ENCODE data around the gene PON2.
"Not testable (repeated sequence)": the region's sequence is repeated elsewhere in the genome, so short reads cannot be mapped to it uniquely, and the experiment has no call there.

The PON2 gene

DNA sequence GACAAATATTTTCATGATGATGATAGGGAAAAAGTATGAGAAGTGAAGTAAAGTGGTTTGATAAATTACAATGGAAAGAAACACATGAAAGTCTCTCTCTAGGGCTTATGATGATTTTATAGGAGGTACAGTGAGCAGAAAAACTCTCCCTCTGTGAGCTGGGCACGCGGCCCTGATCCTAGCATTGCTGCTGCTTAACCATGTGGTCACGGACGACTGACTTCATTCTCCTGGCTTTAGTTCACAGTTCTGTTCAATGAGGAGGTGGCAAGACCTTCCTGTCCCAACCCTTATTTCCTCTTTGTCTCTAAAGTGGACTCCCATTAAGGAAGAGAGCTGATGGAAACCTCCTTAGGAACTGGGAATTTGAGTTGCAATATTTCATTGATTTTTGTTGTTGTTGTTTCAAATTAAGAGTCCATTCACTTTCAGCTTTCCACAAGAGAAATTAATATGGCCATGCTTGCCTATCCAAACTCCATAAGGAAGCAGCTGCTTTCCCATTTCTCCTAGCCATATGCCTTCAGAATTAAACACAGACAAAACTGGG is 30.4 kb downstream of the PON2 start:
- H3K4me3 Mint-ChIP-seq, result no peak overlapping the region

DNA sequence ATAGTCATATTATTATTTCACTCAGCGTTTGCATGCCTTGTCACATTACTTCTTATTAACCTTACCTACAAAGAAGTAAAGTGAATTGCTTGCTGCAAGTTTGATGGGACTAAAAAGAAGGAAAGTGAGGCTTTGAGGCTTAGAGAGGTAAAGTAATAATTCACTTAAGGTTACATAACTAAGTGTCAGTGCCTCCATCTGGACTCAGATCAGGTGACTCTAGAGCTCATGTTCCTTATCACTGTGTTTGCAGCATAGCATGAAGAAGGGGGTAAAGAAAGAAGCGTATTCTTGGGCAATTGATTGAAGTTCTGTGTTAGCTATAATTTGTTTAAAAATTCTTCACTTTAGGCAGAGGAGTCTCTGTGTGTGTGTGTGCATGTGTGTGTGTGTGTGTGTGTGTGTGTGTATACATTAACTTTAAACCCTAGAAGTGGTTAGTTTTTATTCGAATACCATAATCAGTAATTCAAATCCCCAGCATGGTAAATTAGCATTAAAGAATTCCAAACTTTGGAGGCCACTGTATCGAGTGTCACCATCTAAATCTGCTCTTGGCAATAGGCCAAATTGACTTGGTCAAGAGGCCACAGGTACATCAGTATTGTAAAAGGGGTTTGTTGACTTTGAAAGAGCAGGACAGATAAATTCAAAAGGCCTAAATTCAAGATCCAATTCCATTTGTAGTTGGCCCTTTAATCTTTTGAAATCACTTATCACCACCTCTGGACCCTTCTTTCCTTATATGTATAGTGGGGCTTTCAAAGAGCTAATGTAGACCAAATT is 36.5 kb downstream of the PON2 start:
- no peak for DNase-seq
- H3K4me1 Mint-ChIP-seq (ENCODE audit: low read depth), result peaks cover 9% of the 10 kb centered on the region
- H3K36me3 Mint-ChIP-seq (ENCODE audit: low read depth), result no peaks in the 10 kb centered on the region
- H3K9me3 Mint-ChIP-seq, result no peaks in the 10 kb centered on the region
- no peak overlapping the region for H3K4me3 Mint-ChIP-seq
- peaks cover 37% of the 10 kb centered on the region for H3K27me3 Mint-ChIP-seq
- no peak overlapping the region for H3K27ac Mint-ChIP-seq

More for the DNA sequence above, 30.4 kb downstream of the PON2 start:
- H3K36me3 Mint-ChIP-seq (ENCODE audit: low read depth), result no peaks in the 10 kb centered on the region
- H3K9me3 Mint-ChIP-seq, result no peaks in the 10 kb centered on the region
- no peaks in the 10 kb centered on the region for H3K27me3 Mint-ChIP-seq
- no peaks in the 10 kb centered on the region for H3K4me1 Mint-ChIP-seq (ENCODE audit: low read depth)
- H3K27ac Mint-ChIP-seq, result no peak overlapping the region
- DNase-seq, result no peak

DNA sequence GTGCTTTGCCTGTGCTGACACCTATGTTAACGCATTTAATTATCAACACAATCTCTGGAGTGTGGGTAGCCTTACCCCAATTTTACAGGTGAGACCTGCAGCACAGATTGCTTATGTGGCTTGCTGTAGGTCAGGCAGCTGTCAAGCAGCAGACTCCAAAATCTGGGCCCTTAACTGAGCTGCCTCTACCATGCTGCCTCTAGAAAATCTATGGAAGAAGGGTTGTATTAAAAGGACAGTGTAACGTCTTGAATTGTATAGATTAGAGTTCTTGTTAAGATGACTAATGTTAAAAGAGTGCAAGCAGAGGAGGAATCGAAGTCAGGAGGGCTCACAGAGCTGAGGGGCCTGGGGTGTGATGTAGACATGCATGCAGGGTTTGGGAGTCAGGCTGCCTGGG is 37.4 kb downstream of the PON2 start:
- no peak for DNase-seq
- no peak overlapping the region for H3K27ac Mint-ChIP-seq
- H3K4me3 Mint-ChIP-seq, result no peak overlapping the region
- peaks cover 9% of the 10 kb centered on the region for H3K4me1 Mint-ChIP-seq (ENCODE audit: low read depth)
- H3K27me3 Mint-ChIP-seq, result peaks cover 44% of the 10 kb centered on the region
- no peaks in the 10 kb centered on the region for H3K36me3 Mint-ChIP-seq (ENCODE audit: low read depth)
- H3K9me3 Mint-ChIP-seq, result no peaks in the 10 kb centered on the region

DNA sequence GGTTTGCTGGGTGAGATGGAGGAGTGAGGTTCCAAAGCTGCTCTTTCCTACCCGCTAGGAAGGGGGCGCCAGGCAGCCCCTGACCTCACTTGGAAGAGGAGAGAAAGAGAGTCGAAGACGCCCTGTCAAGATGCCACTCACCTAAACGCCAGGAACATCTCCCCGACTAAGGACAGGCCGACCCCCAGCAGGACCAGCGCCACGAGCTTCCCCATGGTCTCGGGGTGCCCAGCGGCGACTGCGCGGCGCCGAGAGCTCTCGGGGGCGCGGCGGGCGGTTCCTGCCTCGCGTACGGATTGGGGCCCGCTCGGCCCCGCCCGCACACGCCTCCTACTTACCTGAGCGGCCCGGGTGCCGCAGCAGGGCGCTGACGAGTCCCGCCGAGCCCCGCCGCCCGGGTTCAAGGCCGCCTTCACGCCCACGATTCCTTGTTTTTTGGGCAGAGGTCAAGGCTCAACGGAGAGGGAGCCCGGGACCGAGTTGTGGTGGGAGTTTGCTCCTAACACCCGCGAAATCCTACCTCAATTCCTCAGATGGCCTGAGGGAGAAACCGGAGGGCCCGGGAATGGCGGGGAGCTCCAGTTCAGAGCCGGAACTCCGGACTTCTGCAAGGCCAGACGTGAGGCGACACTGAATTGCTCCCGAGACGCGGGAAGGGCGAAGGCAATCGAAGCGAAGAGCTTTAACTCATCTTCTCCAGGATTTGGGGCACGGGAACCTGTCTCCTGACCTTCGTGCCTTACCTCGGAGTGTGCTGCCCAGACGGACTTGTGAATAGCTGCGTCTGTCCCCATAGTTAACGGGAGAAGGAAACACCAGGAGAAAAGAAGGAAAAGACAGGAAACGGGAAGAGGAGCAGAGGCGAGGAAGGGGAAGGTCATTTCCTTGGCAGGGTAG is 38.4 kb downstream of the PON2 start, which contains the start of gene PON3:
PON3 (minus strand) TSS at position 240 of the 897 bp plus-strand sequence; CDS start at position 215, 25 bp downstream.
- Mint-ChIP-seq H3K27me3 (peaks cover 44% of the 10 kb centered on the region), H3K4me1 (ENCODE audit: low read depth) (peaks cover 9% of the 10 kb centered on the region), H3K9me3 (no peaks in the 10 kb centered on the region), H3K4me3 (peak within 1 kb of the TSS; percentile 66), H3K27ac (no peak within 1 kb of the TSS), H3K36me3 (ENCODE audit: low read depth) (no peaks in the 10 kb centered on the region)
- peak; percentile 42 for DNase-seq

DNA sequence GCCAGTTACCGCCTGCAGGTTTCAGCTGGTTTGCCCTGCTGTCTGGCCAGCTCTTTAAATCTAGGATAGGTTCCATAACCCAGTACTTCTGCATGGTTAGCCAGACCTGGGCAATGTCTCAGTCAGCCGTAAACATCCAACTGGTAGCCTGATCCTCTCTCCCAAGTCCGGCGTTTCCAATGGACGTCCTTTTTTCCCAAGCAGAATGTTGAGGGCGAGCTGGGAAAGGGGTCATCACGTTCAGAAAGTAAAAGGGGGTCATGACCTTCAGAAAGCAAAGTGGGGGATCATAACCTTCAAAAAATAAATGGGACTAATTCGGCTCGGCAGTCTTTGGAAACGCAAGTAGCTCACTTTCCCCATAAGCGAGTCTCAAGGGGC is 39.1 kb downstream of the PON2 start:
- DNase-seq, result no peak
- Mint-ChIP-seq H3K4me3 (peak overlapping the region; percentile 66), H3K4me1 (ENCODE audit: low read depth) (peaks cover 9% of the 10 kb centered on the region), H3K27ac (no peak overlapping the region), H3K9me3 (no peaks in the 10 kb centered on the region), H3K36me3 (ENCODE audit: low read depth) (no peaks in the 10 kb centered on the region), H3K27me3 (peaks cover 48% of the 10 kb centered on the region)

DNA sequence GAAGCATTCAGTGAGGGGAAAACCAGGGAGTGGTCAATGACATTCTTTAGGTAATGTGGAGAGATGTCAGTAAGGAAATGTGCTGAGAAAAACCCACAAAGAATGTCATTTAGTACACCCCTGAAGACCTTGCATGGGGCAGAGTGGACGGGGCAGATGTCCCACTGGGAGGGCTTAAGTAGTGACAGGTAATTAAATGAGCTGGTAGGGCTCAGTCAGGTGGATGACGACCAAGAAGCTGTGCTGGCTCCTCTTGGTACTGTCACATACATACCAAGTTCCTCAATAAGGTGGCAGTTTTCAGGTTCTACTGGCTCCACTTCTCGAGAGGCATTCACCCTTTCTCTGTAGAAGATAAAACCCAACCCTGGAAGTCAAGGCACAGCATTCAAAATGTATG is 40.5 kb downstream of the PON2 start:
- peaks cover 9% of the 10 kb centered on the region for H3K4me1 Mint-ChIP-seq (ENCODE audit: low read depth)
- H3K27ac Mint-ChIP-seq, result no peak overlapping the region
- DNase-seq, result no peak
- no peaks in the 10 kb centered on the region for H3K36me3 Mint-ChIP-seq (ENCODE audit: low read depth)
- no peak overlapping the region for H3K4me3 Mint-ChIP-seq
- H3K27me3 Mint-ChIP-seq, result peaks cover 48% of the 10 kb centered on the region
- no peaks in the 10 kb centered on the region for H3K9me3 Mint-ChIP-seq

DNA sequence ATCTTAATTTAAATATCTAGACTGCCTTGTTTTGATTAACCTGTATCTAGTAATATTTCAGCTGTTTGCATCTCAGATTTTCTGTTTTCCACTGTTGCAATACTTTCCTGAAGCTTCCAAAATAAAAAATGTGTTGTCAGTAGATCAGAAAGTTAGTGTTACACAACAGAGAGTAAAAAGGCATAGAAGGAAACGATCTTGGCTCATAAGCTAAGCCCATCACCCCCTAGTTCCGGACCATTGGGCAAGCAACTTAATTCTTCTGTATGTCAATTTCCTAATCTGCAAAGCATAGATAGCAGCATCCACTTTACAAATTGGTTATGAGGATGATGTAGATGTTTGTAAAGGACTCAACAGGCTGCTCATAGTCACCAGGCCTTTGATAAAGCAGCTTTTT is 43.1 kb downstream of the PON2 start:
- Mint-ChIP-seq H3K4me3 (no peak overlapping the region), H3K36me3 (ENCODE audit: low read depth) (no peaks in the 10 kb centered on the region), H3K27ac (no peak overlapping the region), H3K27me3 (peaks cover 40% of the 10 kb centered on the region), H3K4me1 (ENCODE audit: low read depth) (peaks cover 9% of the 10 kb centered on the region), H3K9me3 (peaks cover 10% of the 10 kb centered on the region)
- DNase-seq, result no peak

GRCh38 chr7:95389516-95389915 is 45.3 kb downstream of the PON2 start:
- H3K36me3 Mint-ChIP-seq (ENCODE audit: low read depth), result no peaks in the 10 kb centered on the region
- H3K9me3 Mint-ChIP-seq, result peaks cover 10% of the 10 kb centered on the region
- H3K27ac Mint-ChIP-seq, result no peak overlapping the region
- no peaks in the 10 kb centered on the region for H3K4me1 Mint-ChIP-seq (ENCODE audit: low read depth)
- H3K4me3 Mint-ChIP-seq, result no peak overlapping the region
- peaks cover 28% of the 10 kb centered on the region for H3K27me3 Mint-ChIP-seq
- no peak for DNase-seq

DNA sequence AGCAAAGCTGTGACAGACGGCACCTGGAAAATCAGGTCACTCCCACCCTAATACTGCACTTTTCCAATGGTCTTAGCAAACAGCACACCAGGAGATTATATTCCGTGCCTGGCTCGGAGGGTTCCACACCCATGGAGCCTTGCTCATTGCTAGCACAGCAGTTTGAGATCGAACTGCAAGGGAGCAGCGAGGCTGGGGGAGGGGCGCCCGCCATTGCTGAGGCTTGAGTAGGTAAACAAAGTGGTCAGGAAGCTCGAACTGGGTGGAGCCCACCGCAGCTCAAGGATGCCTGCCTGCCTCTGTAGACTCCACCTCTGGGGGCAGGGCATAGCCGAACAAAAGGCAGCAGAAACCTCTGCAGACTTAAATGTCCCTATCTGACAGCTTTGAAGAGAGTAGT is 55.4 kb downstream of the PON2 start:
- not testable (repeated sequence) for DNase-seq; H3K9me3 Mint-ChIP-seq; H3K4me1 Mint-ChIP-seq (ENCODE audit: low read depth); H3K27ac Mint-ChIP-seq; H3K36me3 Mint-ChIP-seq (ENCODE audit: low read depth); H3K4me3 Mint-ChIP-seq
- peaks cover 26% of the 10 kb centered on the region for H3K27me3 Mint-ChIP-seq

DNA sequence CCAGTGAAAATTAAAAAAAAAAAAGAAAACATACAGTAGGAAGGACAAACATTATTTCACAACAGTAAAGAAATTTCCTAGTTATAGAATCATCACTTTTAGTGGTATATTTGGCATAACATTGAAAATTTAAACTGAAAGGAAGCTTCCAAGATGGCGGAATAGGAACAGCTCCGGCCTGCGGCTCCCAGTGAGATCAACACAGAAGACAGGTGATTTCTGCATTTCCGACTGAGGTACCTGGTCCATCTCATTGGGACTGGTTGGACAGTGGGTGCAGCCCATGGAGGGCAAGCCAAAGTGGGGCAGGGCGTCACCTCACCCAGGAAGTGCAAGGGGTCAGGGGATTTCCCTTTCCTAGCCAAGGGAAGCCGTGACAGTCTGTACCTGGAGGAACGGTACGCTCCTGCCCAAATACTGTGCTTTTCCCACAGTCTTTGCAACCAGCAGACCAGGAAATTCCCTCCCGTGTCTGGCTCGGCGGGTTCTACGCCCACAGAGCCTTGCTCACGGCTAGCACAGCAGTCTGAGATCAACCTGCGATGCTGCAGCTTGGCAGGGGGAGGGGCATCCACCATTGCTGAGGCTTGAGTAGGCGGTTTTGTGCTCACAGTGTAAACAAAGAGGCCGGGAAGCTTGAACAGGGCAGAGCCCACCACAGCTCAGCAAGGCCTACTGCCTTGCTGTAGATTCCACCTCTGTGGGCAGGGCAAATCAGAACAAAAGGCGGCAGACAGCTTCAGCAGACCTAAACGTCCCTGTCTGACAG is 58.0 kb downstream of the PON2 start:
- no peaks in the 10 kb centered on the region for H3K4me1 Mint-ChIP-seq (ENCODE audit: low read depth)
- no peak overlapping the region for H3K4me3 Mint-ChIP-seq
- H3K27me3 Mint-ChIP-seq, result peaks cover 22% of the 10 kb centered on the region

DNA sequence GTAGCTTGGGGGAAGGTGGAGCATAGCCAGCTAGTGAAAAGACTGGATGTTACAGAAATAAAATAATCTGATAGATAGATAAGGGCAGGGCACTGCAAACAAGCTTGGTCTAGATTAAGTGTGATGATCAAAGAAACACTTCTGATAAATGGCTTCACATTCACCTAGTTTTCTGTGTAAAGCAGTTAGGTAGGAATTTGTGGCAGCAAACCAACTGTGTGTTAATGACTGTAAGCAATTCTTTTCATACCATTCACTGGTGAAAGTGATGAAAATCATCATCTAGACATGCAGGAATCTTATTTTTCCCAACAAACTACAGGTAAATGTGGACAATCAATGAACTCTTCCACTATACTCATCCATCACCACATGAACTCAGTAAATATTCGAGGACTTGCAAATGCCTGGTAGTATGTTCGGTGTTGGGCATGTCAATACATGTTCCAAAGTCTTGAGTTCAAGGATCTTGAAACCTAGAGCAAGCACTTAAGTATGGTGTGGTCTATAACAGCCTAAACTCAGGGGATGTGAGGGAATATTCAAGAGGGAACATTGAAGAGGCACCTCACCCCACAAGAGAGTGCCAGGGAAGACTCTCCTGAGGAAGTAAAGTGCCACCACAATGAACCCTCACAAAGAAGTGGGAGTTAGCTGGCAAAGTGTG is 59.1 kb downstream of the PON2 start:
- peaks cover 4% of the 10 kb centered on the region for H3K9me3 Mint-ChIP-seq
- H3K27ac Mint-ChIP-seq, result no peak overlapping the region
- H3K4me1 Mint-ChIP-seq (ENCODE audit: low read depth), result no peaks in the 10 kb centered on the region
- DNase-seq, result no peak
- H3K4me3 Mint-ChIP-seq, result no peak overlapping the region
- H3K27me3 Mint-ChIP-seq, result peaks cover 20% of the 10 kb centered on the region
- no peaks in the 10 kb centered on the region for H3K36me3 Mint-ChIP-seq (ENCODE audit: low read depth)

More for the DNA sequence above, 58.0 kb downstream of the PON2 start:
- no peak for DNase-seq
- Mint-ChIP-seq H3K36me3 (ENCODE audit: low read depth) (no peaks in the 10 kb centered on the region), H3K9me3 (peaks cover 4% of the 10 kb centered on the region), H3K27ac (no peak overlapping the region)

GRCh38 chr7:95373323-95373722 is 61.5 kb downstream of the PON2 start:
- Mint-ChIP-seq H3K27ac (no peak overlapping the region), H3K4me1 (ENCODE audit: low read depth) (no peaks in the 10 kb centered on the region), H3K36me3 (ENCODE audit: low read depth) (no peaks in the 10 kb centered on the region), H3K9me3 (peaks cover 4% of the 10 kb centered on the region), H3K27me3 (peaks cover 13% of the 10 kb centered on the region), H3K4me3 (no peak overlapping the region)
- no peak for DNase-seq

DNA sequence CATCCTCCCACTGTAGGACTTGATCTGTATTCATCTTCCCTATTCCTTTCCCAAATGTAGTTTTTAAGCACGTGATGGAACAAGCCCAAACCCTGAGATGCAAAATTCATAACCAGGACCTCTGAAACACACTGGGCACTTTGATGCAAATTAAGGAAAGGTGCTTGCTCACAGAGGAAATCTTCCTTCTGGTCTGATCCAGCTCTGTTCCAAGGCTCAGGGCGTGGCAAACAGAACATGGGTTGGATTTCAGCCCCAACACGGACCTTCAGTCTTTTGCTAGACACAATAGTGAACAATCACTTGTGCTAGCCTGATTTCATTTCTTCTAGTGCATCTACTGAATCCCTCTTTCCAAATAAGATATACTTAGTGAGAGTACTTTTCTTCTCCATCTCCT is 66.6 kb downstream of the PON2 start:
- Mint-ChIP-seq H3K27me3 (peaks cover 12% of the 10 kb centered on the region), H3K36me3 (ENCODE audit: low read depth) (no peaks in the 10 kb centered on the region), H3K27ac (no peak overlapping the region), H3K4me1 (ENCODE audit: low read depth) (no peaks in the 10 kb centered on the region), H3K9me3 (no peaks in the 10 kb centered on the region), H3K4me3 (no peak overlapping the region)
- DNase-seq, result no peak

- Mint-ChIP-seq H3K4me3 (no peak overlapping the region), H3K36me3 (ENCODE audit: low read depth) (no peaks in the 10 kb centered on the region), H3K27ac (no peak overlapping the region), H3K4me1 (ENCODE audit: low read depth) (no peaks in the 10 kb centered on the region), H3K9me3 (no peaks in the 10 kb centered on the region), H3K27me3 (peaks cover 12% of the 10 kb centered on the region)
- DNase-seq, result no peak
Observed at GRCh38 chr7:95367606-95368005, 67.2 kb downstream of the PON2 start.
